HG03521 (cell line): ENCODE data around the gene KIF3A.

Experiments
- ATAC-seq: cut with Tn5 transposase; IDR thresholded peaks from one replicate; pipeline ENCODE4 v1.9.1; 2021; ENCODE audit warnings: mild to moderate bottlenecking, moderate library complexity; ENCODE audit not compliant: unreplicated experiment

Gene KIF3A

GRCh38 chr5:132771503-132771998 is 34.2 kb upstream of the KIF3A start:
- no peak for ATAC-seq

GRCh38 chr5:132770476-132771159 is 33.3 kb upstream of the KIF3A start:
- ATAC-seq: no peak

GRCh38 chr5:132768485-132768868 is 31.1 kb upstream of the KIF3A start:
- no peak for ATAC-seq

GRCh38 chr5:132767150-132767549 is 29.8 kb upstream of the KIF3A start:
- no peak for ATAC-seq

- ATAC-seq: no peak
Observed at GRCh38 chr5:132766806-132767055, 29.4 kb upstream of the KIF3A start.

GRCh38 chr5:132766020-132766805 is 28.9 kb upstream of the KIF3A start:
- ATAC-seq: no peak

GRCh38 chr5:132765311-132766019 is 28.1 kb upstream of the KIF3A start:
- no peak for ATAC-seq

- ATAC-seq: no peak
Observed at GRCh38 chr5:132764671-132765238, 27.4 kb upstream of the KIF3A start.

- ATAC-seq: no peak
Observed at GRCh38 chr5:132764051-132764450, 26.7 kb upstream of the KIF3A start.

GRCh38 chr5:132763181-132764036 is 26.1 kb upstream of the KIF3A start:
- ATAC-seq: no peak

- ATAC-seq: no peak
Observed at GRCh38 chr5:132762246-132763000, 25.1 kb upstream of the KIF3A start.

GRCh38 chr5:132761321-132762240 is 24.2 kb upstream of the KIF3A start:
- ATAC-seq: no peak

- ATAC-seq: no peak
Observed at GRCh38 chr5:132760601-132761317, 23.4 kb upstream of the KIF3A start.

GRCh38 chr5:132760049-132760420 is 22.7 kb upstream of the KIF3A start:
- no peak for ATAC-seq

- no peak for ATAC-seq
Observed at GRCh38 chr5:132759114-132760048, 22.0 kb upstream of the KIF3A start.

- no peak for ATAC-seq
Observed at GRCh38 chr5:132758451-132758850, 21.1 kb upstream of the KIF3A start.

GRCh38 chr5:132756542-132756941 is 19.2 kb upstream of the KIF3A start:
- no peak for ATAC-seq
